Naive thymus-derived CD4-positive, alpha-beta T cell (primary cell): ENCODE data around the gene DMP1. TPM values are rescaled to one million over a fixed set of nuclear protein-coding genes. Genes with fewer than 3 reads are reported as not detected.

Experiments
- ATAC-seq: fragments of 150-1000 bp; cut with Tn5 transposase; 2 replicates; pipeline ENCODE4 v1.10.0; 2021; ENCODE audit warnings: mild to moderate bottlenecking, moderate library complexity
- CTCF ChIA-PET: fragments of 350-600 bp; sonication (Branson Sonifier 250); formaldehyde crosslinking; loops from one replicate; lab custom pipeline; 2021; ENCODE audit warnings: antibody characterized with exemption; lab: Charles Lee
- POLR2A ChIA-PET: fragments of 350-600 bp; sonication (Branson Sonifier 250); formaldehyde crosslinking; loops from one replicate; lab custom pipeline; 2021; ENCODE audit warnings: antibody characterized with exemption, inconsistent platforms; lab: Charles Lee
- DNase-seq, 9 donors: peaks; one replicate each; pipeline versions ENCODE4 v3.0.0 to v3.0.0-alpha.2; 2020 to 2022; ENCODE audit warnings: mixed read lengths in 1 of 9
- H3K27ac ChIP-seq: one replicate; pipeline ENCODE4 v1.7.0; 2013; ENCODE audit warnings: mild to moderate bottlenecking, low read depth, low read length, moderate library complexity
- H3K27me3 ChIP-seq, 2 donors: one replicate each; pipeline ENCODE4 v1.7.0; 2013; ENCODE audit warnings: low read length in 2 of 2, mild to moderate bottlenecking in 2 of 2, moderate library complexity in 2 of 2; ENCODE audit not compliant: control insufficient read depth in 2 of 2, insufficient read depth in 2 of 2
- H3K36me3 ChIP-seq, 3 experiments: 1 replicate in 2 of 3; 2 replicates in 1 of 3; pipeline ENCODE4 v1.7.0; 2013; ENCODE audit warnings: low read length in 3 of 3, mild to moderate bottlenecking in 3 of 3, moderate library complexity in 1 of 3; ENCODE audit not compliant: insufficient read depth in 3 of 3, control insufficient read depth in 2 of 3
- H3K4me1 ChIP-seq, 2 donors: one replicate each; pipeline ENCODE4 v1.7.0; 2013; ENCODE audit warnings: low read length in 2 of 2, mild to moderate bottlenecking in 2 of 2, moderate library complexity in 1 of 2; ENCODE audit not compliant: control insufficient read depth in 2 of 2, insufficient read depth in 2 of 2
- H3K4me3 ChIP-seq: 2 replicates; pipeline ENCODE4 v1.7.0; 2013; ENCODE audit warnings: mild to moderate bottlenecking, low read length
- H3K9me3 ChIP-seq, 3 experiments: 1 replicate in 2 of 3; 2 replicates in 1 of 3; pipeline ENCODE4 v1.7.0; 2013; ENCODE audit warnings: low read length in 3 of 3; ENCODE audit not compliant: control insufficient read depth in 2 of 3
- H3K27ac Mint-ChIP-seq, 9 donors: one replicate each; pipeline ENCODE4 v1.8.0; 2020 to 2022; ENCODE audit warnings: mixed read lengths in 9 of 9, mild to moderate bottlenecking in 8 of 9, moderate library complexity in 5 of 9, inconsistent platforms in 2 of 9
- H3K27me3 Mint-ChIP-seq, 5 donors: one replicate each; pipeline ENCODE4 v1.8.0; 2021 to 2022; ENCODE audit warnings: mixed read lengths in 5 of 5, mild to moderate bottlenecking in 1 of 5
- H3K36me3 Mint-ChIP-seq, 5 donors: one replicate each; pipeline ENCODE4 v1.8.0; 2020 to 2022; ENCODE audit warnings: mixed read lengths in 5 of 5, mild to moderate bottlenecking in 3 of 5, inconsistent platforms in 1 of 5
- H3K4me1 Mint-ChIP-seq, 7 donors: one replicate each; pipeline ENCODE4 v1.8.0; 2020 to 2022; ENCODE audit warnings: mixed read lengths in 7 of 7, mild to moderate bottlenecking in 3 of 7, inconsistent platforms in 1 of 7
- H3K4me3 Mint-ChIP-seq, 10 donors: one replicate each; pipeline ENCODE4 v1.8.0; 2020 to 2022; ENCODE audit warnings: mild to moderate bottlenecking in 10 of 10, mixed read lengths in 10 of 10, moderate library complexity in 6 of 10, inconsistent platforms in 2 of 10
- H3K9me3 Mint-ChIP-seq, 11 donors: one replicate each; pipeline ENCODE4 v1.8.0; 2020 to 2022; ENCODE audit warnings: mixed read lengths in 11 of 11, mild to moderate bottlenecking in 4 of 11, inconsistent platforms in 1 of 11, moderate library complexity in 1 of 11
- intact Hi-C, 2 donors: fragments of 100-400 bp; cut with micrococcal nuclease; formaldehyde crosslinking; loops; one replicate each; pipeline ENCODE4 v1.15.1; 2023
- polyA plus RNA-seq, 2 donors: library from polyadenylated mRNA; unstranded; fragments of 300-500 nt; fragmentation: Illumina TruSeq; gene quantifications; one replicate each; pipeline ENCODE4 v1.2.3, GENCODE V29; 2021
- total RNA-seq, 6 experiments: library from RNA in 5 of 6; stranded (reverse) in 5 of 6; gene quantifications; 1 replicate in 5 of 6; 2 replicates in 1 of 6; pipeline ENCODE4 v1.2.3 and lab custom pipeline; 2021 to 2026

Gene DMP1
- total and polyA plus RNA-seq, 7 experiments from 2014 or later: not detected

GRCh38 chr4:87622303-87622702, 27.8 kb upstream of the DMP1 start:
- H3K4me1 Mint-ChIP-seq: no peaks in the 10 kb centered on the region
- intact Hi-C loops: no loop called here
- no peaks in the 10 kb centered on the region for H3K36me3 Mint-ChIP-seq
- ATAC-seq (no peak), DNase-seq (no peak)
- Histone ChIP-seq H3K4me3 (no peak overlapping the region), H3K27ac (no peak overlapping the region), H3K36me3 (no peaks in the 10 kb centered on the region), H3K9me3 (no peaks in the 10 kb centered on the region), H3K4me1 (no peaks in the 10 kb centered on the region), H3K27me3 (no peaks in the 10 kb centered on the region)
- ChIA-PET POLR2A (no interaction called here), CTCF (no interaction called here)
- no peak overlapping the region for H3K27ac Mint-ChIP-seq
- no peaks in the 10 kb centered on the region for H3K9me3 Mint-ChIP-seq
- peaks cover 2 to 31% (median 8%) of the 10 kb centered on the region in 5 donors for H3K27me3 Mint-ChIP-seq
- no peak overlapping the region for H3K4me3 Mint-ChIP-seq

- no peak overlapping the region for H3K27ac Mint-ChIP-seq
- ChIA-PET POLR2A (no interaction called here), CTCF (interaction anchor here (0.6 kb wide), 1 partner anchor 309 kb away, joined by 7 read pairs; no protein-coding TSS in a partner anchor)
- ATAC-seq: no peak
- intact Hi-C loops: no loop called here
- no peaks in the 10 kb centered on the region for H3K4me1 ChIP-seq
- no peaks in the 10 kb centered on the region for H3K36me3 Mint-ChIP-seq
- H3K27ac ChIP-seq: no peak overlapping the region
- H3K36me3 ChIP-seq: no peaks in the 10 kb centered on the region
- no peak for DNase-seq
- peaks cover 0 to 2% (median 0%) of the 10 kb centered on the region in 11 donors for H3K9me3 Mint-ChIP-seq
- H3K4me1 Mint-ChIP-seq: no peaks in the 10 kb centered on the region
- H3K9me3 ChIP-seq: no peaks in the 10 kb centered on the region
- peaks cover 0 to 21% (median 8%) of the 10 kb centered on the region in 5 donors for H3K27me3 Mint-ChIP-seq
- H3K27me3 ChIP-seq: no peaks in the 10 kb centered on the region
- no peak overlapping the region for H3K4me3 ChIP-seq
- no peak overlapping the region for H3K4me3 Mint-ChIP-seq
These were observed 25.4 kb upstream of the DMP1 start for GRCh38 chr4:87624698-87625097.

GRCh38 chr4:87631668-87632067, 18.4 kb upstream of the DMP1 start:
- ATAC-seq: no peak
- H3K36me3 Mint-ChIP-seq: peaks cover 0 to 3% (median 0%) of the 10 kb centered on the region in 5 donors
- no peak for DNase-seq
- H3K9me3 ChIP-seq: no peaks in the 10 kb centered on the region
- intact Hi-C loops: no loop called here
- H3K27me3 ChIP-seq: no peaks in the 10 kb centered on the region
- peaks cover 0 to 6% (median 0%) of the 10 kb centered on the region in 11 donors for H3K9me3 Mint-ChIP-seq
- H3K36me3 ChIP-seq: no peaks in the 10 kb centered on the region
- no peaks in the 10 kb centered on the region for H3K4me1 Mint-ChIP-seq
- H3K27ac Mint-ChIP-seq: no peak overlapping the region
- no peak overlapping the region for H3K4me3 ChIP-seq
- H3K27me3 Mint-ChIP-seq: peaks cover 0 to 20% (median 12%) of the 10 kb centered on the region in 5 donors
- H3K4me3 Mint-ChIP-seq: no peak overlapping the region
- CTCF ChIA-PET: no interaction called here
- H3K27ac ChIP-seq: no peak overlapping the region
- POLR2A ChIA-PET: no interaction called here
- H3K4me1 ChIP-seq: no peaks in the 10 kb centered on the region

- ChIA-PET CTCF (no interaction called here), POLR2A (no interaction called here)
- intact Hi-C loops: no loop called here
- no peaks in the 10 kb centered on the region for H3K9me3 ChIP-seq
- Mint-ChIP-seq H3K27me3 (peaks cover 0 to 20% (median 12%) of the 10 kb centered on the region in 5 donors), H3K27ac (no peak overlapping the region), H3K4me3 (no peak overlapping the region), H3K9me3 (peaks cover 0 to 6% (median 1%) of the 10 kb centered on the region in 11 donors), H3K36me3 (peaks cover 0 to 3% (median 0%) of the 10 kb centered on the region in 5 donors), H3K4me1 (no peaks in the 10 kb centered on the region)
- no peaks in the 10 kb centered on the region for H3K27me3 ChIP-seq
- no peak for ATAC-seq
- H3K36me3 ChIP-seq: no peaks in the 10 kb centered on the region
- no peak for DNase-seq
- no peak overlapping the region for H3K27ac ChIP-seq
- no peaks in the 10 kb centered on the region for H3K4me1 ChIP-seq
- no peak overlapping the region for H3K4me3 ChIP-seq
These were observed 17.6 kb upstream of the DMP1 start for GRCh38 chr4:87632469-87632868.

- POLR2A ChIA-PET: no interaction called here
- Histone ChIP-seq H3K4me3 (no peak overlapping the region), H3K27me3 (no peaks in the 10 kb centered on the region), H3K9me3 (no peaks in the 10 kb centered on the region), H3K4me1 (no peaks in the 10 kb centered on the region), H3K36me3 (no peaks in the 10 kb centered on the region), H3K27ac (no peak overlapping the region)
- no peaks in the 10 kb centered on the region for H3K4me1 Mint-ChIP-seq
- no peak overlapping the region for H3K4me3 Mint-ChIP-seq
- no peak overlapping the region for H3K27ac Mint-ChIP-seq
- H3K36me3 Mint-ChIP-seq: peaks cover 0 to 3% (median 0%) of the 10 kb centered on the region in 5 donors
- peaks cover 0 to 21% (median 12%) of the 10 kb centered on the region in 5 donors for H3K27me3 Mint-ChIP-seq
- ATAC-seq: no peak
- H3K9me3 Mint-ChIP-seq: peaks cover 0 to 6% (median 1%) of the 10 kb centered on the region in 11 donors
- intact Hi-C loops: no loop called here
- CTCF ChIA-PET: no interaction called here
- DNase-seq: no peak
These were observed 16.8 kb upstream of the DMP1 start for GRCh38 chr4:87633243-87633642.

GRCh38 chr4:87644286-87644685, 5.8 kb upstream of the DMP1 start:
- Mint-ChIP-seq H3K9me3 (peaks cover 0 to 3% (median 0%) of the 10 kb centered on the region in 11 donors), H3K27me3 (no peaks in the 10 kb centered on the region), H3K4me3 (no peak overlapping the region), H3K27ac (no peak overlapping the region), H3K36me3 (no peaks in the 10 kb centered on the region), H3K4me1 (no peaks in the 10 kb centered on the region)
- Histone ChIP-seq H3K9me3 (no peaks in the 10 kb centered on the region), H3K36me3 (no peaks in the 10 kb centered on the region), H3K27me3 (no peaks in the 10 kb centered on the region), H3K4me3 (no peak overlapping the region), H3K27ac (no peak overlapping the region), H3K4me1 (no peaks in the 10 kb centered on the region)
- ChIA-PET CTCF (no interaction called here), POLR2A (no interaction called here)
- no peak for DNase-seq
- no peak for ATAC-seq
- intact Hi-C loops: no loop called here

- POLR2A ChIA-PET: no interaction called here
- ATAC-seq (no peak), DNase-seq (no peak)
- Histone ChIP-seq H3K27me3 (no peaks in the 10 kb centered on the region), H3K36me3 (no peaks in the 10 kb centered on the region), H3K4me3 (no peak overlapping the region), H3K27ac (no peak overlapping the region), H3K4me1 (no peaks in the 10 kb centered on the region), H3K9me3 (no peaks in the 10 kb centered on the region)
- intact Hi-C loops: no loop called here
- no peak overlapping the region for H3K4me3 Mint-ChIP-seq
- CTCF ChIA-PET: no interaction called here
- no peaks in the 10 kb centered on the region for H3K36me3 Mint-ChIP-seq
- no peak overlapping the region for H3K27ac Mint-ChIP-seq
- no peaks in the 10 kb centered on the region for H3K9me3 Mint-ChIP-seq
- H3K27me3 Mint-ChIP-seq: peaks cover 0 to 20% (median 10%) of the 10 kb centered on the region in 5 donors
- no peaks in the 10 kb centered on the region for H3K4me1 Mint-ChIP-seq
These were observed 858 bp downstream of the DMP1 start for GRCh38 chr4:87650938-87651337.
